ENCODE data around the gene CLMN. TPM values are rescaled to one million over a fixed set of nuclear protein-coding genes. Genes with fewer than 3 reads are reported as not detected.

The CLMN gene
- polyA plus RNA-seq, 1 donor from 2014 or later = 0.57 TPM

DNA sequence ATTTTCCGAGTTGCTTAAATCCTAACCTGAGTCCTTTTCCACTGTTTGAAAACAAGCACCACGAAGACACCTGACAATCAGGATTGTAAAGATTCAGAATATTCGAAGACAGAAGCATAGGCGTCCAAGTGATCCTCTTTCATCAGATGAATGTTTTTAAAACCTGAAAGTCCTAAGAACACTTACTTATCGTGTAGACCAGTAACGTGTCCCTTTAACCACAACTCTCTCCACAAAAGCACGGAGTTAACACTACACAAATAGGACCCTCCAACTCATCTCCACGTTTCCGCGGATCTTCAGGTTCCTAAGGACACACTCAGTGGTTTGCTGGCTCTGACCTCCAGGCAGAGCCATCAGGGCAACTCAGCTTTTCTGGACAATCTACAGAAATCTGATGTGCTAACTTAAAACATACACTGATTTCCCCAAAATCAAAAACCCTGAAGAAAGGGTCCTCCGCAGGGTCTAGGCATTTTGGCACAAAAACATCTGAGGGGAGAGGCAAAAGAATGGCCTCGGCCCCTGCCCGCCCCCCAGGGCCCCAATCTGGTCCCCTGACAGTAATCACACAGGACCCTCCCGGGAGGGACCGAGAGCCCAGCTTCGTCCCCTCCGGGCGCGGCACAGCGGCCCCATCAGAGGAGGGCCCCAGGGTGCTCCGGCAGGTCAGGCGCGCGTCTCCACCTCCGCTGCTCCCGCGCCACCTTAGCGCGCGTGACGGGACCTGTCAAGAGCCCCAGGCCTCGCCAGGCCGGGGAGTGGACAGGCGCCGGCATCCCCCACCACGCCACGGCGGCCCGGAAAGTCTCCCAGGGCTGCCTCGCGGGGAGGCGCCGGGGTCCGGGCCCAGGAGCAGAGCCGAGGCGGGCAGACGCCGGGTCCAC lies 163.3 kb downstream of the CLMN start:
- Histone ChIP-seq H3K27me3 (ENCODE audit: insufficient read depth, low read depth, low read length) (no peaks in the 10 kb centered on the region), H3K36me3 (ENCODE audit: insufficient read depth, low read length) (no peaks in the 10 kb centered on the region), H3K79me2 (replicated peaks; ENCODE audit: insufficient read depth, low read length) (peaks cover 59% of the 10 kb centered on the region), H3F3A (ENCODE audit: insufficient read depth, low read length, poor library complexity, severe bottlenecking) (no peaks in the 10 kb centered on the region), H3K4me2 (ENCODE audit: low read length) (peak overlapping the region; percentile 53), H3K4me3 (ENCODE audit: low read length) (peak overlapping the region; percentile 88), H3K9me2 (ENCODE audit: insufficient read depth, low read length) (no peaks in the 10 kb centered on the region), H3K27ac (ENCODE audit: low read length) (peak overlapping the region; percentile 76), H4K20me1 (ENCODE audit: insufficient read depth) (no peaks in the 10 kb centered on the region), H2AFZ (ENCODE audit: low read depth, low read length) (peak overlapping the region; percentile 41), H3K9me3 (ENCODE audit: low read length) (no peaks in the 10 kb centered on the region), H3K9ac (ENCODE audit: low read length) (peak overlapping the region; percentile 95)
- TF ChIP-seq, protein P1, sequence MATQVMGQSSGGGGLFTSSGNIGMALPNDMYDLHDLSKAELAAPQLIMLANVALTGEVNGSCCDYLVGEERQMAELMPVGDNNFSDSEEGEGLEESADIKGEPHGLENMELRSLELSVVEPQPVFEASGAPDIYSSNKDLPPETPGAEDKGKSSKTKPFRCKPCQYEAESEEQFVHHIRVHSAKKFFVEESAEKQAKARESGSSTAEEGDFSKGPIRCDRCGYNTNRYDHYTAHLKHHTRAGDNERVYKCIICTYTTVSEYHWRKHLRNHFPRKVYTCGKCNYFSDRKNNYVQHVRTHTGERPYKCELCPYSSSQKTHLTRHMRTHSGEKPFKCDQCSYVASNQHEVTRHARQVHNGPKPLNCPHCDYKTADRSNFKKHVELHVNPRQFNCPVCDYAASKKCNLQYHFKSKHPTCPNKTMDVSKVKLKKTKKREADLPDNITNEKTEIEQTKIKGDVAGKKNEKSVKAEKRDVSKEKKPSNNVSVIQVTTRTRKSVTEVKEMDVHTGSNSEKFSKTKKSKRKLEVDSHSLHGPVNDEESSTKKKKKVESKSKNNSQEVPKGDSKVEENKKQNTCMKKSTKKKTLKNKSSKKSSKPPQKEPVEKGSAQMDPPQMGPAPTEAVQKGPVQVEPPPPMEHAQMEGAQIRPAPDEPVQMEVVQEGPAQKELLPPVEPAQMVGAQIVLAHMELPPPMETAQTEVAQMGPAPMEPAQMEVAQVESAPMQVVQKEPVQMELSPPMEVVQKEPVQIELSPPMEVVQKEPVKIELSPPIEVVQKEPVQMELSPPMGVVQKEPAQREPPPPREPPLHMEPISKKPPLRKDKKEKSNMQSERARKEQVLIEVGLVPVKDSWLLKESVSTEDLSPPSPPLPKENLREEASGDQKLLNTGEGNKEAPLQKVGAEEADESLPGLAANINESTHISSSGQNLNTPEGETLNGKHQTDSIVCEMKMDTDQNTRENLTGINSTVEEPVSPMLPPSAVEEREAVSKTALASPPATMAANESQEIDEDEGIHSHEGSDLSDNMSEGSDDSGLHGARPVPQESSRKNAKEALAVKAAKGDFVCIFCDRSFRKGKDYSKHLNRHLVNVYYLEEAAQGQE (IDR thresholded peaks at IDR 0.05; ENCODE audit: borderline replicate concordance) = peak; percentile 4
- no peak for TF ChIP-seq POLR2AphosphoS5 (IDR thresholded peaks at IDR 0.05)
- no peak for TF ChIP-seq RAD21 (conservative IDR thresholded peaks at IDR 0.05)

GRCh38 chr14:95155045-95155444 lies 164.7 kb downstream of the CLMN start:
- Histone ChIP-seq H3F3A (ENCODE audit: insufficient read depth, low read length, poor library complexity, severe bottlenecking) (no peaks in the 10 kb centered on the region), H3K4me3 (ENCODE audit: low read length) (peak overlapping the region; percentile 88), H3K27me3 (ENCODE audit: insufficient read depth, low read depth, low read length) (no peaks in the 10 kb centered on the region), H3K27ac (ENCODE audit: low read length) (no peak overlapping the region), H4K20me1 (ENCODE audit: insufficient read depth) (no peaks in the 10 kb centered on the region), H3K79me2 (replicated peaks; ENCODE audit: insufficient read depth, low read length) (peaks cover 72% of the 10 kb centered on the region), H2AFZ (ENCODE audit: low read depth, low read length) (no peak overlapping the region), H3K9me3 (ENCODE audit: low read length) (no peaks in the 10 kb centered on the region), H3K9ac (ENCODE audit: low read length) (no peak overlapping the region), H3K36me3 (ENCODE audit: insufficient read depth, low read length) (no peaks in the 10 kb centered on the region), H3K9me2 (ENCODE audit: insufficient read depth, low read length) (no peaks in the 10 kb centered on the region), H3K4me2 (ENCODE audit: low read length) (peak overlapping the region; percentile 53)
- TF ChIP-seq POLR2AphosphoS5 (IDR thresholded peaks at IDR 0.05) (no peak), EZH2 (IDR thresholded peaks at IDR 0.05; ENCODE audit: borderline replicate concordance, insufficient read depth, low read length, poor library complexity, severe bottlenecking) (no peak), TAF1 (IDR thresholded peaks at IDR 0.05; ENCODE audit: low read depth) (no peak), SMC3 (conservative IDR thresholded peaks at IDR 0.05; ENCODE audit: poor library complexity) (no peak), MXI1 (conservative IDR thresholded peaks at IDR 0.05; ENCODE audit: poor library complexity, severe bottlenecking) (no peak), EP300 (conservative IDR thresholded peaks at IDR 0.05; ENCODE audit: poor library complexity, severe bottlenecking) (no peak), CTCF (IDR thresholded peaks at IDR 0.05; ENCODE audit: poor library complexity, severe bottlenecking) (no peak), RAD21 (conservative IDR thresholded peaks at IDR 0.05) (no peak)
- TF ChIP-seq, protein P1 (IDR thresholded peaks at IDR 0.05; ENCODE audit: borderline replicate concordance) = no peak

All from neural cell (in vitro differentiated cells).